Eye (tissue), 1 donor: Measurements from ENCODE around the gene SAMD13.
"Not testable (repeated sequence)": the region's sequence is repeated elsewhere in the genome, so short reads cannot be mapped to it uniquely, and the experiment has no call there.

Experiments used
- DNase-seq: peaks from one replicate; pipeline ENCODE4 v3.0.0-alpha.2; 2015

Gene SAMD13

GRCh38 chr1:84287389-84287788 lies 14.1 kb upstream of the SAMD13 start:
- DNase-seq: not testable (repeated sequence)

- no peak for DNase-seq
Measured at GRCh38 chr1:84289169-84289785, 12.2 kb upstream of the SAMD13 start.

GRCh38 chr1:84291882-84292655 lies 9.4 kb upstream of the SAMD13 start:
- no peak for DNase-seq

- DNase-seq: no peak
Measured at GRCh38 chr1:84293766-84294165, 7.7 kb upstream of the SAMD13 start.

GRCh38 chr1:84294751-84295150 lies 6.8 kb upstream of the SAMD13 start:
- DNase-seq: no peak

- no peak for DNase-seq
Measured at GRCh38 chr1:84297546-84298244, 3.8 kb upstream of the SAMD13 start.

GRCh38 chr1:84298328-84298683 lies 3.2 kb upstream of the SAMD13 start:
- peak; percentile 74 for DNase-seq

GRCh38 chr1:84298684-84299535 lies 2.6 kb upstream of the SAMD13 start:
- peak; percentile 74 for DNase-seq

GRCh38 chr1:84299536-84300170 lies 1.9 kb upstream of the SAMD13 start:
- peak; percentile 59 for DNase-seq

- DNase-seq: peak; percentile 31
Measured at GRCh38 chr1:84300501-84300900, 1.0 kb upstream of the SAMD13 start.

- peak; percentile 69 for DNase-seq
Measured at GRCh38 chr1:84301785-84302385, 377 bp downstream of the SAMD13 start.

- no peak for DNase-seq
Measured at GRCh38 chr1:84303314-84303830, 1.9 kb downstream of the SAMD13 start.

- DNase-seq: no peak
Measured at GRCh38 chr1:84307398-84307797, 5.9 kb downstream of the SAMD13 start.

GRCh38 chr1:84311296-84311695 lies 9.8 kb downstream of the SAMD13 start:
- no peak for DNase-seq

- DNase-seq: no peak
Measured at GRCh38 chr1:84319662-84320061, 18.2 kb downstream of the SAMD13 start.

- DNase-seq: no peak
Measured at GRCh38 chr1:84327830-84328229, 26.3 kb downstream of the SAMD13 start.

GRCh38 chr1:84330125-84330984 lies 28.8 kb downstream of the SAMD13 start:
- no peak for DNase-seq

- no peak for DNase-seq
Measured at GRCh38 chr1:84339503-84339902, 38.0 kb downstream of the SAMD13 start.

GRCh38 chr1:84344286-84344685 lies 42.8 kb downstream of the SAMD13 start:
- DNase-seq: no peak

- DNase-seq: no peak
Measured at GRCh38 chr1:84345220-84345619, 43.7 kb downstream of the SAMD13 start.
